Uterus (tissue), 4 donors: ENCODE data around the gene CACNA2D1. TPM values are rescaled to one million over a fixed set of nuclear protein-coding genes. Genes with fewer than 3 reads are reported as not detected.
"Not testable (repeated sequence)": the region's sequence is repeated elsewhere in the genome, so short reads cannot be mapped to it uniquely, and the experiment has no call there.

Experiments used
- DNase-seq, 2 donors: peaks; one replicate each; pipeline ENCODE4 v3.0.0-alpha.2; 2019 to 2020
- H3K27ac ChIP-seq, 2 donors: fragments of 200-600 bp; sonication (generic); 1 replicate in 1 of 2; 2 replicates in 1 of 2; pipeline ENCODE4 v1.5.1; 2016 to 2018
- H3K27me3 ChIP-seq, 2 donors: fragments of 200-600 bp; sonication (generic); one replicate each; pipeline ENCODE4 v1.5.1; 2018 to 2019; ENCODE audit warnings: control low read depth in 1 of 2
- H3K36me3 ChIP-seq, 2 donors: fragments of 200-600 bp; sonication (generic); one replicate each; pipeline ENCODE4 v1.5.1; 2019; ENCODE audit warnings: control low read depth in 1 of 2
- H3K4me1 ChIP-seq, 2 donors: fragments of 200-600 bp; sonication (generic); one replicate each; pipeline ENCODE4 v1.5.1; 2018 to 2019; ENCODE audit warnings: control low read depth in 1 of 2
- H3K4me3 ChIP-seq, 2 donors: fragments of 200-600 bp; sonication (generic); 1 replicate in 1 of 2; 2 replicates in 1 of 2; pipeline ENCODE4 v1.5.1; 2018 to 2019; ENCODE audit warnings: mild to moderate bottlenecking in 1 of 2
- H3K9me3 ChIP-seq, 2 donors: fragments of 200-600 bp; sonication (generic); one replicate each; pipeline ENCODE4 v1.5.1; 2019; ENCODE audit warnings: control low read depth in 1 of 2
- CTCF ChIP-seq, 4 experiments: fragments of 200-600 bp in 2 of 4; fragments of 450-650 bp in 2 of 4; sonication (generic) in 2 of 4; IDR thresholded peaks; one replicate each; pipeline ENCODE4 v1.5.1; 2016 to 2019; ENCODE audit warnings: antibody characterized with exemption in 4 of 4, mild to moderate bottlenecking in 2 of 4, moderate library complexity in 1 of 4
- POLR2A ChIP-seq, 2 donors: fragments of 450-650 bp; IDR thresholded peaks; one replicate each; pipeline ENCODE4 v1.6.1; 2016; ENCODE audit warnings: antibody characterized with exemption in 2 of 2, mild to moderate bottlenecking in 1 of 2, moderate library complexity in 1 of 2
- intact Hi-C: fragments of 100-400 bp; cut with DNase I; formaldehyde crosslinking; loops from one replicate; pipeline ENCODE4 v1.15.1; 2023; ENCODE audit warnings: low total_unique reads
- total RNA-seq, 4 donors: library from RNA; depleted of rRNA in 3 of 4; stranded (reverse); fragments of >200 nt in 3 of 4; gene quantifications; one replicate each; pipeline versions ENCODE4 v1.1.0 to v1.2.4, GENCODE V29; 2014 to 2023
- donor health status: DM: yes; HTN: yes; CAD: no.

The CACNA2D1 gene
- total RNA-seq, 4 donors from 2014 or later: 30.1 to 54.1 (median 43.6) TPM

GRCh38 chr7:82146491-82146890, 297.1 kb downstream of the CACNA2D1 start:
- Histone ChIP-seq H3K36me3 (no peaks in the 10 kb centered on the region), H3K27me3 (no peaks in the 10 kb centered on the region), H3K27ac (no peak overlapping the region), H3K4me1 (no peaks in the 10 kb centered on the region), H3K9me3 (no peaks in the 10 kb centered on the region), H3K4me3 (no peak overlapping the region)
- intact Hi-C loops: no loop called here
- TF ChIP-seq POLR2A (IDR thresholded peaks at IDR 0.05) (no peak), CTCF (IDR thresholded peaks at IDR 0.05) (no peak)
- DNase-seq: no peak

GRCh38 chr7:82142263-82142864, 301.2 kb downstream of the CACNA2D1 start:
- no peak overlapping the region for H3K4me3 ChIP-seq
- H3K9me3 ChIP-seq: no peaks in the 10 kb centered on the region
- TF ChIP-seq POLR2A (IDR thresholded peaks at IDR 0.05) (no peak), CTCF (IDR thresholded peaks at IDR 0.05) (no peak)
- H3K27me3 ChIP-seq: no peaks in the 10 kb centered on the region
- H3K4me1 ChIP-seq: no peaks in the 10 kb centered on the region
- no peak for DNase-seq
- H3K36me3 ChIP-seq: no peaks in the 10 kb centered on the region
- intact Hi-C loops: no loop called here
- H3K27ac ChIP-seq: no peak overlapping the region

GRCh38 chr7:82141427-82141826, 302.1 kb downstream of the CACNA2D1 start:
- no peak for DNase-seq
- Histone ChIP-seq H3K9me3 (no peaks in the 10 kb centered on the region), H3K4me1 (no peaks in the 10 kb centered on the region), H3K27me3 (no peaks in the 10 kb centered on the region), H3K27ac (no peak overlapping the region), H3K4me3 (no peak overlapping the region), H3K36me3 (no peaks in the 10 kb centered on the region)
- TF ChIP-seq CTCF (IDR thresholded peaks at IDR 0.05): no peak
- no peak for TF ChIP-seq POLR2A (IDR thresholded peaks at IDR 0.05)
- intact Hi-C loops: no loop called here

GRCh38 chr7:82140608-82141007, 303.0 kb downstream of the CACNA2D1 start:
- intact Hi-C loops, DNase-seq, H3K4me1 ChIP-seq, H3K4me3 ChIP-seq, H3K27ac ChIP-seq, H3K27me3 ChIP-seq, H3K9me3 ChIP-seq, H3K36me3 ChIP-seq: not testable (repeated sequence)

GRCh38 chr7:82131215-82131614, 312.4 kb downstream of the CACNA2D1 start:
- no peaks in the 10 kb centered on the region for H3K9me3 ChIP-seq
- H3K27me3 ChIP-seq: no peaks in the 10 kb centered on the region
- no peak for DNase-seq
- no peaks in the 10 kb centered on the region for H3K36me3 ChIP-seq
- no peak for TF ChIP-seq CTCF (IDR thresholded peaks at IDR 0.05)
- no peak for TF ChIP-seq POLR2A (IDR thresholded peaks at IDR 0.05)
- H3K27ac ChIP-seq: no peak overlapping the region
- no peaks in the 10 kb centered on the region for H3K4me1 ChIP-seq
- H3K4me3 ChIP-seq: no peak overlapping the region
- intact Hi-C loops: no loop called here

- no peaks in the 10 kb centered on the region for H3K27me3 ChIP-seq
- no peaks in the 10 kb centered on the region for H3K4me1 ChIP-seq
- intact Hi-C loops: no loop called here
- no peak overlapping the region for H3K27ac ChIP-seq
- no peaks in the 10 kb centered on the region for H3K9me3 ChIP-seq
- no peak overlapping the region for H3K4me3 ChIP-seq
- DNase-seq: no peak
- H3K36me3 ChIP-seq: no peaks in the 10 kb centered on the region
- TF ChIP-seq CTCF (IDR thresholded peaks at IDR 0.05) (no peak), POLR2A (IDR thresholded peaks at IDR 0.05) (no peak)
Measured at GRCh38 chr7:82129091-82129490, 314.5 kb downstream of the CACNA2D1 start.
